K562 (cell line): Measurements from ENCODE around the gene ANKRD10. TPM values are rescaled to one million over a fixed set of nuclear protein-coding genes. Genes with fewer than 3 reads are reported as not detected.
A peak's percentile ranks its signal among the peaks of the same experiment; 100 is the strongest.

Experiments used
- BCL6 ChIP-seq: fragments of 250-450 bp; sonication (Bioruptor Pico); IDR thresholded peaks from 2 replicates; pipeline ENCODE4 v1.4.0; 2020
- IRF2 ChIP-seq: sonication (generic); formaldehyde crosslinking; IDR thresholded peaks from 2 replicates; pipeline ENCODE4 v1.8.1; 2022; ENCODE audit warnings: mild to moderate bottlenecking, missing genetic modification reagents
- JUN ChIP-seq, 2 experiments: sonication (generic) in 1 of 2; formaldehyde crosslinking in 1 of 2; IDR thresholded peaks; 2 replicates each; pipeline versions ENCODE4 v1.6.1 to v1.8.0; 2012 to 2022; ENCODE audit warnings: borderline replicate concordance in 2 of 2, mild to moderate bottlenecking in 2 of 2, improper control_type of control experiment in 1 of 2, low read depth in 1 of 2, low read length in 1 of 2, missing genetic modification reagents in 1 of 2
- JUND ChIP-seq, 2 experiments: IDR thresholded peaks; 2 replicates in 1 of 2; 3 replicates in 1 of 2; pipeline ENCODE4 v1.6.1; 2011; ENCODE audit warnings: borderline replicate concordance in 2 of 2, low read depth in 2 of 2, low read length in 2 of 2, improper control_type of control experiment in 1 of 2, missing biosample characterization in 1 of 2, missing genetic modification characterization in 1 of 2, missing genetic modification reagents in 1 of 2
- RBFOX2 ChIP-seq: fragments of 200-400 bp; formaldehyde crosslinking; IDR thresholded peaks from 2 replicates; pipeline ENCODE4 v1.6.1; 2017; ENCODE audit warnings: low read depth, mild to moderate bottlenecking, low read length, moderate library complexity
- SIX5 ChIP-seq, 2 experiments: IDR thresholded peaks; 2 replicates each; pipeline ENCODE4 v1.6.1; 2011; ENCODE audit warnings: low read length in 2 of 2, borderline replicate concordance in 1 of 2, low read depth in 1 of 2, mild to moderate bottlenecking in 1 of 2, moderate library complexity in 1 of 2; ENCODE audit not compliant: insufficient read depth in 1 of 2
- TEAD1 ChIP-seq, 2 experiments: fragments of 450-650 bp in 1 of 2; sonication (generic) in 1 of 2; formaldehyde crosslinking; IDR thresholded peaks; 2 replicates each; pipeline versions ENCODE4 v1.4.0 to v1.8.0; 2020 to 2022; ENCODE audit warnings: mild to moderate bottlenecking in 2 of 2, missing genetic modification reagents in 1 of 2
- ZNF224 ChIP-seq: sonication (generic); formaldehyde crosslinking; IDR thresholded peaks from 2 replicates; pipeline ENCODE4 v1.8.0; 2022; ENCODE audit warnings: mild to moderate bottlenecking, missing genetic modification reagents
- ZNF586 ChIP-seq: fragments of 450-650 bp; formaldehyde crosslinking; conservative IDR thresholded peaks from 2 replicates; pipeline ENCODE4 v1.4.0; 2020; ENCODE audit warnings: mild to moderate bottlenecking, moderate library complexity
- ZNF77 ChIP-seq: fragments of 250-450 bp; sonication (Bioruptor Pico); IDR thresholded peaks from 2 replicates; pipeline ENCODE4 v1.5.0; 2020
- polyA plus RNA-seq, 8 experiments: library from polyadenylated mRNA; depleted of rRNA in 4 of 8; stranded (reverse) in 5 of 8; unstranded in 3 of 8; fragments of >200 nt; fragmentation: Nextera tagmentation in 2 of 8; fragmentation: Illumina TruSeq in 1 of 8; extraction: Ambion mirVana in 2 of 8; extraction: Trizol in 1 of 8; gene quantifications; 2 replicates each; pipeline versions ENCODE4 v1.2.1 to v1.2.3, GENCODE V29; 2011 to 2014; ENCODE audit warnings: inconsistent platforms in 1 of 8, missing spikeins in 1 of 8
- total RNA-seq, 7 experiments: library from RNA; depleted of rRNA in 6 of 7; stranded (reverse); fragments of >200 nt in 6 of 7; fragmentation: Illumina TruSeq in 2 of 7; extraction: Trizol in 2 of 7; gene quantifications; 2 replicates each; pipeline versions ENCODE4 v1.2.1 to v1.2.3, GENCODE V29; 2011 to 2021; ENCODE audit warnings: low replicate concordance in 1 of 7
- TF ChIP-seq, protein P1 (sequence below): sonication (generic); formaldehyde crosslinking; IDR thresholded peaks from 2 replicates; pipeline ENCODE4 v1.9.0; 2022; ENCODE audit warnings: mild to moderate bottlenecking, missing genetic modification reagents
- TF ChIP-seq, protein P2 (sequence below): fragments of 250-450 bp; sonication (Bioruptor Pico); IDR thresholded peaks from 2 replicates; pipeline ENCODE4 v1.4.0; 2020; ENCODE audit warnings: mild to moderate bottlenecking
- TF ChIP-seq, protein P3 (sequence below): fragments of 250-450 bp; sonication (Bioruptor Pico); IDR thresholded peaks from 2 replicates; pipeline ENCODE4 v1.4.0; 2020
- TF ChIP-seq, protein P4 (sequence below), 2 experiments: IDR thresholded peaks in 1 of 2; conservative IDR thresholded peaks in 1 of 2; 2 replicates each; pipeline ENCODE4 v1.6.1; 2016; ENCODE audit warnings: low read depth in 2 of 2, mild to moderate bottlenecking in 1 of 2, missing compliant biosample characterization in 1 of 2, missing genetic modification characterization in 1 of 2, moderate library complexity in 1 of 2

Gene ANKRD10
- total and polyA plus RNA-seq, 9 of the 15 experiments (the other 6 are each of a cell fraction or from before 2014, with no cell fraction given): 21.7 to 183 (median 45.0) TPM

DNA sequence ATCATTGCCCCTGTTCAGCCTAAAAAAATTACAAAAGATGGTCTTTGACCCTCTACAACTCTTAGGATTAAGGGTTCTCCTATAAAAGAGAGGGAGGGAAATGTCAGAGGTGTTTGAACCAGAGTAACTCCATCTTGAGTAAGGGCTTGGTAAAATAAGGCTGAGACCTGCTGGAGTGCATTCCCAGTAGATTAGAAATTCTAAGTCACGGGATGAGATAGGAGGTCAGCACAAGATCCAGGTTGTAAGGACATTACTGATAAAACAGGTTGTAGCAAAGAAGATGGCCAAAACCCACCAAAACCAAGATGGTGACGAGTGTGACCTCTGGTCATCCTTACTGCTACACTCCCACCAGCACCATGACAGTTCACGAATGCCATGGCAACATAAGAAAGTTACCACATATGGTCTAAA, 48.7 kb upstream of the ANKRD10 start (continued):
- TF ChIP-seq SIX5 (IDR thresholded peaks at IDR 0.05; ENCODE audit: borderline replicate concordance in 1 of 2, insufficient read depth in 1 of 2, low read depth in 1 of 2, low read length in 2 of 2): no peak
- no peak for TF ChIP-seq ZNF224 (CRISPR knock-in tag)
- peak in 1 of 2 experiments; percentile 98; a peak in 2 of 4 replicates for TF ChIP-seq TEAD1 (CRISPR knock-in tag; IDR thresholded peaks at IDR 0.05)
- TF ChIP-seq BCL6 (CRISPR knock-in tag): peak; percentile 86
- TF ChIP-seq, protein P1, sequence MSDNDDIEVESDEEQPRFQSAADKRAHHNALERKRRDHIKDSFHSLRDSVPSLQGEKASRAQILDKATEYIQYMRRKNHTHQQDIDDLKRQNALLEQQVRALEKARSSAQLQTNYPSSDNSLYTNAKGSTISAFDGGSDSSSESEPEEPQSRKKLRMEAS: no peak
- no peak for TF ChIP-seq JUN (IDR thresholded peaks at IDR 0.05; ENCODE audit: borderline replicate concordance, low read depth, low read length)
- TF ChIP-seq JUN (CRISPR knock-in tag; IDR thresholded peaks at IDR 0.05; ENCODE audit: borderline replicate concordance): no peak
- TF ChIP-seq, protein P2, sequence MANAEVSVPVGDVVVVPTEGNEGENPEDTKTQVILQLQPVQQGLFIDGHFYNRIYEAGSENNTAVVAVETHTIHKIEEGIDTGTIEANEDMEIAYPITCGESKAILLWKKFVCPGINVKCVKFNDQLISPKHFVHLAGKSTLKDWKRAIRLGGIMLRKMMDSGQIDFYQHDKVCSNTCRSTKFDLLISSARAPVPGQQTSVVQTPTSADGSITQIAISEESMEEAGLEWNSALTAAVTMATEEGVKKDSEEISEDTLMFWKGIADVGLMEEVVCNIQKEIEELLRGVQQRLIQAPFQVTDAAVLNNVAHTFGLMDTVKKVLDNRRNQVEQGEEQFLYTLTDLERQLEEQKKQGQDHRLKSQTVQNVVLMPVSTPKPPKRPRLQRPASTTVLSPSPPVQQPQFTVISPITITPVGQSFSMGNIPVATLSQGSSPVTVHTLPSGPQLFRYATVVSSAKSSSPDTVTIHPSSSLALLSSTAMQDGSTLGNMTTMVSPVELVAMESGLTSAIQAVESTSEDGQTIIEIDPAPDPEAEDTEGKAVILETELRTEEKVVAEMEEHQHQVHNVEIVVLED (CRISPR knock-in tag): peak; percentile 64
- TF ChIP-seq IRF2 (CRISPR knock-in tag): no peak
- TF ChIP-seq ZNF586 (CRISPR knock-in tag): peak; percentile 88
- TF ChIP-seq RBFOX2: no peak
- TF ChIP-seq, protein P3, sequence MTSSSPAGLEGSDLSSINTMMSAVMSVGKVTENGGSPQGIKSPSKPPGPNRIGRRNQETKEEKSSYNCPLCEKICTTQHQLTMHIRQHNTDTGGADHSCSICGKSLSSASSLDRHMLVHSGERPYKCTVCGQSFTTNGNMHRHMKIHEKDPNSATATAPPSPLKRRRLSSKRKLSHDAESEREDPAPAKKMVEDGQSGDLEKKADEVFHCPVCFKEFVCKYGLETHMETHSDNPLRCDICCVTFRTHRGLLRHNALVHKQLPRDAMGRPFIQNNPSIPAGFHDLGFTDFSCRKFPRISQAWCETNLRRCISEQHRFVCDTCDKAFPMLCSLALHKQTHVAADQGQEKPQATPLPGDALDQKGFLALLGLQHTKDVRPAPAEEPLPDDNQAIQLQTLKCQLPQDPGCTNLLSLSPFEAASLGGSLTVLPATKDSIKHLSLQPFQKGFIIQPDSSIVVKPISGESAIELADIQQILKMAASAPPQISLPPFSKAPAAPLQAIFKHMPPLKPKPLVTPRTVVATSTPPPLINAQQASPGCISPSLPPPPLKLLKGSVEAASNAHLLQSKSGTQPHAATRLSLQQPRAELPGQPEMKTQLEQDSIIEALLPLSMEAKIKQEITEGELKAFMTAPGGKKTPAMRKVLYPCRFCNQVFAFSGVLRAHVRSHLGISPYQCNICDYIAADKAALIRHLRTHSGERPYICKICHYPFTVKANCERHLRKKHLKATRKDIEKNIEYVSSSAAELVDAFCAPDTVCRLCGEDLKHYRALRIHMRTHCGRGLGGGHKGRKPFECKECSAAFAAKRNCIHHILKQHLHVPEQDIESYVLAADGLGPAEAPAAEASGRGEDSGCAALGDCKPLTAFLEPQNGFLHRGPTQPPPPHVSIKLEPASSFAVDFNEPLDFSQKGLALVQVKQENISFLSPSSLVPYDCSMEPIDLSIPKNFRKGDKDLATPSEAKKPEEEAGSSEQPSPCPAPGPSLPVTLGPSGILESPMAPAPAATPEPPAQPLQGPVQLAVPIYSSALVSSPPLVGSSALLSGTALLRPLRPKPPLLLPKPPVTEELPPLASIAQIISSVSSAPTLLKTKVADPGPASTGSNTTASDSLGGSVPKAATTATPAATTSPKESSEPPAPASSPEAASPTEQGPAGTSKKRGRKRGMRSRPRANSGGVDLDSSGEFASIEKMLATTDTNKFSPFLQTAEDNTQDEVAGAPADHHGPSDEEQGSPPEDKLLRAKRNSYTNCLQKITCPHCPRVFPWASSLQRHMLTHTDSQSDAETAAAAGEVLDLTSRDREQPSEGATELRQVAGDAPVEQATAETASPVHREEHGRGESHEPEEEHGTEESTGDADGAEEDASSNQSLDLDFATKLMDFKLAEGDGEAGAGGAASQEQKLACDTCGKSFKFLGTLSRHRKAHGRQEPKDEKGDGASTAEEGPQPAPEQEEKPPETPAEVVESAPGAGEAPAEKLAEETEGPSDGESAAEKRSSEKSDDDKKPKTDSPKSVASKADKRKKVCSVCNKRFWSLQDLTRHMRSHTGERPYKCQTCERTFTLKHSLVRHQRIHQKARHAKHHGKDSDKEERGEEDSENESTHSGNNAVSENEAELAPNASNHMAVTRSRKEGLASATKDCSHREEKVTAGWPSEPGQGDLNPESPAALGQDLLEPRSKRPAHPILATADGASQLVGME: peak; percentile 80; the same call in 1 of the 2 replicates
- TF ChIP-seq ZNF77 (CRISPR knock-in tag): peak; percentile 88; the same call in 1 of the 2 replicates
- TF ChIP-seq JUND (IDR thresholded peaks at IDR 0.05; ENCODE audit: borderline replicate concordance, low read depth, low read length): no peak
- TF ChIP-seq JUND (tag; IDR thresholded peaks at IDR 0.05; ENCODE audit: borderline replicate concordance, low read depth, low read length): peak; percentile 84; the same call in 2 of the 3 replicates
- TF ChIP-seq, protein P4, sequence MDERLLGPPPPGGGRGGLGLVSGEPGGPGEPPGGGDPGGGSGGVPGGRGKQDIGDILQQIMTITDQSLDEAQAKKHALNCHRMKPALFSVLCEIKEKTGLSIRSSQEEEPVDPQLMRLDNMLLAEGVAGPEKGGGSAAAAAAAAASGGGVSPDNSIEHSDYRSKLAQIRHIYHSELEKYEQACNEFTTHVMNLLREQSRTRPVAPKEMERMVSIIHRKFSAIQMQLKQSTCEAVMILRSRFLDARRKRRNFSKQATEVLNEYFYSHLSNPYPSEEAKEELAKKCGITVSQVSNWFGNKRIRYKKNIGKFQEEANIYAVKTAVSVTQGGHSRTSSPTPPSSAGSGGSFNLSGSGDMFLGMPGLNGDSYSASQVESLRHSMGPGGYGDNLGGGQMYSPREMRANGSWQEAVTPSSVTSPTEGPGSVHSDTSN (CRISPR knock-in tag; IDR thresholded peaks at IDR 0.05; ENCODE audit: low read depth): no peak
- TF ChIP-seq, protein P4 (tag; conservative IDR thresholded peaks at IDR 0.05; ENCODE audit: low read depth): peak; percentile 57
